GM10847 (cell line): ENCODE results near the gene DTD1.

ENCODE experiments used
- POLR2A ChIP-seq: IDR thresholded peaks from 2 replicates; pipeline ENCODE4 v1.6.1; 2011; ENCODE audit not compliant: insufficient read length; ENCODE audit errors: extremely low read depth

DTD1 gene

GRCh38 chr20:18669241-18670019, 81.6 kb downstream of the DTD1 start:
- no peak for TF ChIP-seq POLR2A

GRCh38 chr20:18671203-18671710, 83.4 kb downstream of the DTD1 start:
- TF ChIP-seq POLR2A, result no peak

GRCh38 chr20:18672834-18673233, 85.0 kb downstream of the DTD1 start:
- no peak for TF ChIP-seq POLR2A

- no peak for TF ChIP-seq POLR2A
These were observed 88.5 kb downstream of the DTD1 start for GRCh38 chr20:18676396-18676795.

- no peak for TF ChIP-seq POLR2A
These were observed 89.3 kb downstream of the DTD1 start for GRCh38 chr20:18677126-18677525.

GRCh38 chr20:18678549-18679419, 90.9 kb downstream of the DTD1 start:
- no peak for TF ChIP-seq POLR2A

DNA sequence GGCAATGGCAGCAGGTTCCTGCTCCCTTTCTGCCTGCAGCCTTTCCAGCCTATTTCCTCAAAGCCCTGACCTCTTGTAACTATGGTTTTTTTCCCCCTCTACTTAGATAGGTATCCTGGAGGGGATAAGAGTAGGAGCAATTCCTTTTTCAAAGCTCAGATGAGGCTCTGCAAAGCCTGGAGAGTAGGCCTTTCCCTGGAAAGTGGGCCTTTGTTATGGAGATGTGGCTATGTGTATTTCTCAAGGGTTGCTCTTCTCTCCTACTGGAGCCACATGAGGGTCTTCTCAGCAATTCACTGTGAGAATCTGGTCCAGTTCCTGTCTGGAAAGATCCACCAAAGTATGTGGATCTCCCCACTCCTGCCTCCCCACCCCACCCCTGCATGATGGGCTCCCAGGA, 96.0 kb downstream of the DTD1 start:
- no peak for TF ChIP-seq POLR2A

DNA sequence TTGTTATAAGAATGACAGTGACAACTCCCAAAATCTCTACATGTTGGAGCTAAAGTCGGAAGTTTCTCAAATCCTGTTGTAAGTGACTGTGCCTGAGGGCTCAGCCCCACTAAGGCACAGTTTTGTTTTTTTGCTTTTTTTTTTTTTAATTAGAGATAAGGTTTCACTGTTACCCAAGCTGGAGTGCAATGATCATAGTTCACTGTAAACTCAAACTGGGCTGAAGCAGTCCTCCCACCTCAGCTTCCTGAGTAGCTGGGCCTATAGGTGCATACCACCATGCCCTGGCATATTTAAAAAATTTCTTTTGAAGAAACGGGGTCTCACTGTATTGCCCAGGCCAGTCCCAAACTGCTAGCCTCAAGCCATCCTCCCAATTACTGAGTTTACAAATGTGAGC, 96.9 kb downstream of the DTD1 start:
- no peak for TF ChIP-seq POLR2A

GRCh38 chr20:18685406-18685805, 97.6 kb downstream of the DTD1 start:
- no peak for TF ChIP-seq POLR2A

DNA sequence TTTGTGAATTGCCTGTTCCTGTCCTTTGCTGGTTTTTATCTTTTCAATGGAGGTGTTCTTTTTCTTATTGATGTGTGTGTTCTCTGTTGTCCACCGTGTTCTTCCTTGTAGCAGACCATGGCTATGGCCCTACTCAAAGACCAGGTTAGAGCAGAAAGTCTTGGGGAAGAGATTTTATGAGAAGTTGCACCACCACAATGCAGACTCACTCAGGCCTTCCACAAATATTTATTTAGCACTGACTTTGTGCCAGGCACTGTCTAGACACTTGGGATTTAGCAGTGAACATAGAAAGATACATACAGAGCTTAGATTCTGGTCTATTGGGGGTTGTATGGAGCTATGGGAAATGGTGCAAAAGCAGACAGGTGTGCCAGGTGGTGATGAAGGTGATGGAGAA, 98.8 kb downstream of the DTD1 start:
- no peak for TF ChIP-seq POLR2A

GRCh38 chr20:18688676-18689075, 100.8 kb downstream of the DTD1 start:
- TF ChIP-seq POLR2A, result no peak

- no peak for TF ChIP-seq POLR2A
These were observed 101.7 kb downstream of the DTD1 start for GRCh38 chr20:18689557-18689956.

DNA sequence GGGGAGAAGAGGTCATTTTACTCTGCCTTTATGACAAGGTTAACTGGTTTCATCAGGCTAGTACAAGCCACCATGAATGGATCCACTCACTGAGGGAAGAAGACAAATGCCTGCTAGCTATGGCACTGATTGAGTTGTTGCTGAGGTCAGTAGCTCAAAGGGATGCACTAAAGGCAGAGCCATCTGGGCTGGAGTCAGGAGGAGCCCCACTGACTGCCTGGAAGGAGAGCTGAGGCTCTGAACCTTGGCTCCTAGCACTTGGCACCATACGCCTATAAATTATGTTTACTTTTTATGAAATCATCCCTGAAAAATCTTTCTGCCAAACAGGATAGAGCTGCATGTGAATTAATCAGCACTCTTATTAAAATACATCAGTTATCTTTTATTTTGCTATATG, 104.6 kb downstream of the DTD1 start:
- TF ChIP-seq POLR2A, result no peak

DNA sequence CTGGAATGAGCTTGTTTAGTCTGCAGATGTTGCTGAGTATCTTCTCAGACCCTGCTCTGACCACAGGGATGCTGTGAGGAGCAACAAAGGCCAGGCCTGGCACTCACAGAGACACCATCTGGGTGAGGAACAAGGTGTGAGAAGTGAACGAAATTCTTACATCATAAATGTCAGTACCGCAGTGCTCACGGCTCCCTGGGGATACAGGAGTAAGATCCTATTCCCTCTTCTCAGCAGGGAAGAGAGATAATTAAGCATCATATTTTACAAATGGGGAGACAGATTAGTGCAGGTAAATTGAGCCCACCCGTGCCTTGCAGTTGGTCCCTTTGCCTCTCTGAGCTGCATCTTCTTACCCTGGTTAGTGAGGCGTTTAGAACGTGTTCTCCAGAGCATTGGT, 106.2 kb downstream of the DTD1 start:
- no peak for TF ChIP-seq POLR2A

DNA sequence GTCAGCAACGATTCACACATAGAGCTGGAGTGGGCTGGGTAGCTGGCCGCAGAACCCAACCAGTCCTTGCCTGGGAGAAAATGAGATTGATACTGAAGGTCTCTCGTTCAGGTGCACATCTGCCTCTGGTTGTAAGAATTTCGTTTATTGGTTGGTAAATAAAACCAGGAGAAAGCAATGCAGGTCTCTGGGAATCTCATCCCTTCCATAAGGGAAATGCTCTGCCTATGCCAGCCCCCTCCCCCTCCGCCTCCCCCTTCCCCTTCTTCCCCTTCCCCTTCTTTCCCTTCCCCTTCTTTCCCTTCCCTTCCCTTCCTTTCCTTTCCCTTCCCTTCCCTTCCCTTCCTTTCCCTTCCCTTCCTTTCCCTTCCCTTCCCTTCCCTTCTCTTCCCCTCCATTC, 107.3 kb downstream of the DTD1 start:
- no peak for TF ChIP-seq POLR2A

GRCh38 chr20:18698735-18699380, 111.0 kb downstream of the DTD1 start:
- no peak for TF ChIP-seq POLR2A
